IPS DF 6.9 (cell line): ENCODE results near the gene ANKMY1.
A peak's percentile ranks its signal among the peaks of the same experiment; 100 is the strongest.

Experiments
- DNase-seq: peaks from one replicate; pipeline ENCODE4 v3.0.0-alpha.2; 2013; ENCODE audit warnings: low read depth, low spot score
- H3K27ac ChIP-seq: one replicate; pipeline ENCODE4 v1.5.1; 2013; ENCODE audit warnings: low read length, control low read depth
- H3K27me3 ChIP-seq: 2 replicates; pipeline ENCODE4 v1.6.1; 2013; ENCODE audit warnings: mild to moderate bottlenecking, low read length; ENCODE audit not compliant: control insufficient read depth, insufficient read depth
- H3K36me3 ChIP-seq: 2 replicates; pipeline ENCODE4 v1.6.1; 2013; ENCODE audit warnings: low read length; ENCODE audit not compliant: control insufficient read depth, insufficient read depth
- H3K4me1 ChIP-seq: 2 replicates; pipeline ENCODE4 v1.6.1; 2013; ENCODE audit warnings: low read length; ENCODE audit not compliant: control insufficient read depth, insufficient read depth
- H3K4me3 ChIP-seq: 2 replicates; pipeline ENCODE4 v1.5.1; 2013; ENCODE audit warnings: mild to moderate bottlenecking, low read length
- H3K9me3 ChIP-seq: 2 replicates; pipeline ENCODE4 v1.6.1; 2013; ENCODE audit warnings: low read length, inconsistent platforms; ENCODE audit not compliant: control insufficient read depth, insufficient read depth
- WGBS: extraction: QIAGEN DNeasy Blood & Tissue Kit; methylation state at CpG from one replicate; pipeline ENCODE4 v1.1.7; 2013; ENCODE audit warnings: mixed read lengths, missing lambda C conversion rate; ENCODE audit not compliant: insufficient read length, insufficient coverage; 5-methylcytosine and 5-hydroxymethylcytosine counted together

ANKMY1 gene

DNA sequence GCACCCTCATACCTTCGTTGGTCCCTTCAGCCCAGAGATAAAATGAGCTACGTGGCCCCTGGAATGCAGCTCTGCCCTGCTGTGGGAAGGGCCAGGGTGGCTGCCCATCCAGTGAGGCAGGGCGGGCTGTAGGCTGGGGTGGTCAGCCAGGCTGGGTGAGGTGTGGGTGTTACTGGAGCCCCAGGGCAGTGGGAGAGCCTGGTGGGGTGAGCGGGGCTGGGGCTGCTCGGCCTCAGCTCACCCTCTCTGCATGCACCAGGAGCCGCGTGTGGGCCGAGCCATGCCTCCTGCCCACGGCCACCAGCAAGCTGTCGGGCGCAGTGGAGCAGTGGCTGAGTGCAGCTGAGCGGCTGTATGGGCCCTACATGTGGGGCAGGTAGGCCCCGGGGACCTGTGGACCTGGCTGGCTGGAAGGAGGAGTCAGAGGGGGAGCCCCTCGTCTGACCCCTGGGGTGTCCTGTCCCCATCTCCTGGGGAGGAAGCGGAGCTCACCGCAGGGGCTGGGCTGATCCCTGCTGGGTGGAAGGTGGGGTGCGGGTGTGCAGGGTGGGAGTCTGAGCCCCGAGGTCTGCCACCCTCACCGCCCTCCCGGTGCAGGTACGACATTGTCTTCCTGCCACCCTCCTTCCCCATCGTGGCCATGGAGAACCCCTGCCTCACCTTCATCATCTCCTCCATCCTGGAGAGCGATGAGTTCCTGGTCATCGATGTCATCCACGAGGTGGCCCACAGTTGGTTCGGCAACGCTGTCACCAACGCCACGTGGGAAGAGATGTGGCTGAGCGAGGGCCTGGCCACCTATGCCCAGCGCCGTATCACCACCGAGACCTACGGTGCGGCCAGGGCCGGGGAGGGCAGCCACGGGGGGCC lies 16.0 kb upstream of the ANKMY1 start:
- Histone ChIP-seq H3K27me3 (peaks cover 7% of the 10 kb centered on the region), H3K36me3 (no peaks in the 10 kb centered on the region), H3K4me1 (peaks cover 2% of the 10 kb centered on the region), H3K9me3 (no peaks in the 10 kb centered on the region), H3K4me3 (no peak overlapping the region), H3K27ac (no peak overlapping the region)
- WGBS: no CpG with 5 or more reads among the region's 37 CpGs
- no peak for DNase-seq

DNA sequence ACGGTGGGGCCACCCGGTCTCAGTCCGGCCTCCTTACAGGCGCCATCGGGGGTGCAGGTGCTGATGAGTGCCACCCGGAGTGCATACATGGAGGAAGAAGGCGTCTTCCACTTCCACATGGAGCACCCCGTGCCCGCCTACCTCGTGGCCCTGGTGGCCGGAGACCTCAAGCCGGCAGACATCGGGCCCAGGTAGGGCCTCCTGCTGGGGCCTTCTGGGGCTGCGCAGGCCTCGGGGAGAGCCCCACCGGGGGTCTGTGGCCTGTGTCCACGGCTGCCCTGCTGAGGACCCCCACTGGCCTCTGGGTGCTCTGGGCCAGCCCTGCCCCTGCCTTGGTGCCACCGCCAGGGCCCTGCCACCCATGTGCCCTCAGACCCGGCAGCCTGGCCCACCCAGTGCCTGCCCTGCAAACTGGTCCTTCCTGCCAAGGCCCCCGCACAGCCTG lies 15.3 kb upstream of the ANKMY1 start:
- WGBS: no CpG with 5 or more reads among the region's 20 CpGs
- no peak overlapping the region for H3K4me3 ChIP-seq
- H3K4me1 ChIP-seq: peaks cover 2% of the 10 kb centered on the region
- no peaks in the 10 kb centered on the region for H3K36me3 ChIP-seq
- no peak overlapping the region for H3K27ac ChIP-seq
- DNase-seq: no peak
- H3K9me3 ChIP-seq: no peaks in the 10 kb centered on the region
- peaks cover 7% of the 10 kb centered on the region for H3K27me3 ChIP-seq

DNA sequence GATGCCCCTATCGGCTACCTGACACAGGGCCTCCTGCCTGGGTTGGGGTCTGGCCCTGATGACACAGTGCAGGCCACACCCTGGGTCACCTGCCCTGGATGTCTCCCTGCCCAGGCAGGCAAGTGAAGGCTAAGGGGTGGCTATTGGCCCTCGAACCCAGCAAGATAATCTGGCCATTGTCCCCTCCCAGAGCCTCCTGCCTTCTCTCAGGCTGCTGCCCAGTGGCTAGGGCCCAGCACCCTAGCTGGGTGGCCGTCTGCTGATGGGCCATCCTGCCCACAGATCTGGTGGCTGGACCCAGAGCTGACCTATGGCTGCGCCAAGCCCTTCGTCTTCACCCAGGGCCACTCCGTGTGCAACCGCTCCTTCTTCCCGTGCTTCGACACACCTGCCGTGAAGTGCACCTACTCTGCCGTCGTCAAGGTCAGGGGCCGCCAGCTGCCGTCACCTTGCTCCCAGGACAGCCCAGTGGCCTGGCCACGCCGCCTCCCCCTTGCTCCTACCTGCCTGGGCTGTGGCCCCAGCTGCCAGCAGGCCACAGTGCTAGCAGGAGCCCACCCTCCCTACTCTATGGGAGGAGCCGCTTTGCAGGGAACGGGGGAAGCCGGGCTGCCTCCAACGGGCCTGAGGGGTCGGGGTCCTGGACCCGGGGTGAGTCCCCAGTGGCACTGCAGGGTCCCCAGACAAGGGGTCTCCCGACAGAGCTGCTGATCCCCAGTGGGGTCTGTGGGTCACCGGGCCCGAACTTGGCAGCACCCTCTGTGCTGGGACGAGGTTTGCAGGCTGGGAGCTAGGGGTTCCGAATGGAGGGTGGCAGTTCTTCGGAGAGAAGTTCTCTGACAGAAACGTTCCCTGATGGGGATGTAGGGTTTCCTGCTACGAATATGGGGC lies 14.6 kb upstream of the ANKMY1 start:
- Histone ChIP-seq H3K36me3 (no peaks in the 10 kb centered on the region), H3K4me3 (no peak overlapping the region), H3K27ac (no peak overlapping the region), H3K4me1 (peaks cover 7% of the 10 kb centered on the region), H3K9me3 (no peaks in the 10 kb centered on the region), H3K27me3 (peaks cover 12% of the 10 kb centered on the region)
- WGBS: no CpG with 5 or more reads among the region's 30 CpGs
- DNase-seq: no peak

DNA sequence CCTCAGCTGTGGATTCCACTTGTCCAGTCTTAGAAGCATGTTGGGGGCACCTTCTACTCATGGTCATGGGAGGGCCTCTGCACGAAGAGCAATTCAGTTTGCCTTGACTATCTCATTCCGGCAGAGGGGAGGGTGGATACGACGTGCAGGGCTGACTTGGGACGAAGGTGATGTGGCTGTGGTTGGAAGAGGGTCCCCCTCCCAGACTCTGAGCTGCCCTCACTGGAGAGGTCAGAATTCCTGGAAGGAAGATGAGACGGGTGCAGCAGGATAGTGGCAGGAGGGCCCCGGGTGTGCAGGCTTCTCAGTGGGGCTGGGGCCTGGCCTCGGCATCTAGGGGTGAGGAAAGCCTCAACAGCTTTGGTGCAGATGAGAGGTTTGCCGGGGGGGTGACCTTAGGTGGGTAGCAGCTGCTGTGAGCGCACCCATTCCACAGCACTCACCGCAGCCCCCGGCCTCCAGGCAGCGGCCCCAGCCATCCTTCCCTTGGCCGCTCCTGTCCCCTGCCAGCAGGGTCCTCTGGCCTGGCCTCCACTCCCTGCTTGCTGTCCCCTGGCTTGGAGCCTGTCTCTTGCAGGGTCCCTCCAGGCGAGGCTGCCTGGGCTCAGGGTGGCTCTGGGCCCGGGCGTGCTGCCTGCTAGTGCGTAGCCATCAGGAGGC lies 13.7 kb upstream of the ANKMY1 start:
- no CpG with 5 or more reads among the region's 18 CpGs for WGBS
- H3K9me3 ChIP-seq: no peaks in the 10 kb centered on the region
- peaks cover 19% of the 10 kb centered on the region for H3K27me3 ChIP-seq
- H3K36me3 ChIP-seq: no peaks in the 10 kb centered on the region
- H3K4me3 ChIP-seq: no peak overlapping the region
- peaks cover 11% of the 10 kb centered on the region for H3K4me1 ChIP-seq
- no peak overlapping the region for H3K27ac ChIP-seq
- DNase-seq: no peak

DNA sequence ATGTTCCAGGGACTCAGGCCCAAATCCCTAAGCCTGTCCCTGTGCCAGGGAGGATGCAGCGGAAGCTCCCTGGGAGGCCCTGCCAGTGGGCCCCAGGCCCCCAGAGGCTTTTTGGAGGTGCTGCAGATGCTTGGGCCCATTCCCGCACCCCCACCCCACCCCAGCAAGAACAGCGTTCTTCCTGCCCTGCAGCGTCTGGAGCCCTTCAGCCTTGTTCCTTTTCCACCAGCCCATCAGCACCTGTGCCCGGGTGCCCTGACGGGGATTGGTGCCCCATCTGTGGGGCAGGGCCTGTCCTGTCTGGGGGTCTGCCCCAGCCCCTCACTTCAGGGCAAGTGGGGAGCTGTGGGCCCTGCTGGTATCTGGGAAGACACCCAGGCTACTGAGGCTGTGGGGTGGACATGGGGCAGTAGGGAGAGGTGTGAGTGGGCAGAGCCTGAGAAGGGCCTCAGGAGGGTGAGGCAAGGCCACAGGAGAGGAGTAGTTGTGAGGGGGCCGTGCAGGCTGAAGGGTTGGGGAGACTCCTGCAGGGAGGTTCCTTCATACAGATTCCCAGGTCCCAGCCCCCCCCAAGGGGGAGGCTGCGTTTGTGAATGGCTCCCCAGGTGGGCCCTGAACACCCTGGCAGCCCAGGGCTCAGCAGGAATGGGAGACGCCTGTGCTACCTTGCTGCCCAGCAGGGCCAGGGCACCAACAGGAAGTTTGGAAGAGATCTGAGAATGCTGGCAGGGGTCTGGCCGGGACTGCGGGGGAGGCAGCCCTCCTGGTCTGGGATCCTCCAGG lies 12.9 kb upstream of the ANKMY1 start:
- H3K27ac ChIP-seq: no peak overlapping the region
- no CpG with 5 or more reads among the region's 11 CpGs for WGBS
- H3K27me3 ChIP-seq: peaks cover 19% of the 10 kb centered on the region
- DNase-seq: no peak
- no peaks in the 10 kb centered on the region for H3K9me3 ChIP-seq
- H3K4me1 ChIP-seq: peaks cover 15% of the 10 kb centered on the region
- no peaks in the 10 kb centered on the region for H3K36me3 ChIP-seq
- H3K4me3 ChIP-seq: no peak overlapping the region

DNA sequence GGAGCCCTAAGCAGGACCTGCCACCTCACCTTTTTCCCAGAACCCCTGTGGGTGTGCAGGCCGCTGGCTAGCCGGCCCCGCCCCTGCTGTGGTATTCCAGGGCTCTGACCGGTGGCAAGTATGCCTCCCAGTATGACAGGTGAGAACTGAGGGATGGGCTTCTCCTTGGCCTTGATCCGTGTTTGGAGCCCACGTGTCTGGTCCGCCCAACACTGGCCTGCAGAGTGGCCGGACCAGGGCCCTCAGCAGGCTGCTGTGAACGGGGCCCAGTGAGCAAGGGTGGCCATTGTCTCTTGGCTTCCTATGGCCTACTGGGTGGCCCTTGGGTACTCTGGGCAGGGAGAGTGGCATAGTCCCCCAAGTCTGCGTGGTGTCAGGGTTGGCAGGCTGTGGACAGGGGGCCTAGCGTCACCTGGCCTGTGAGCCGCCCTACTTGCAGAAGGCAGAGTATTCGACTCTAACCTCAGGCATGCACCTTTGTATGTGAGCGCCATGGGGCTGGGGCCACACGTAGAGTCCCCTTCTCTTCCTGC lies 12.3 kb upstream of the ANKMY1 start:
- H3K9me3 ChIP-seq: no peaks in the 10 kb centered on the region
- peaks cover 17% of the 10 kb centered on the region for H3K4me1 ChIP-seq
- DNase-seq: no peak
- no peak overlapping the region for H3K27ac ChIP-seq
- H3K27me3 ChIP-seq: peaks cover 19% of the 10 kb centered on the region
- no peaks in the 10 kb centered on the region for H3K36me3 ChIP-seq
- no CpG with 5 or more reads among the region's 15 CpGs for WGBS
- no peak overlapping the region for H3K4me3 ChIP-seq

DNA sequence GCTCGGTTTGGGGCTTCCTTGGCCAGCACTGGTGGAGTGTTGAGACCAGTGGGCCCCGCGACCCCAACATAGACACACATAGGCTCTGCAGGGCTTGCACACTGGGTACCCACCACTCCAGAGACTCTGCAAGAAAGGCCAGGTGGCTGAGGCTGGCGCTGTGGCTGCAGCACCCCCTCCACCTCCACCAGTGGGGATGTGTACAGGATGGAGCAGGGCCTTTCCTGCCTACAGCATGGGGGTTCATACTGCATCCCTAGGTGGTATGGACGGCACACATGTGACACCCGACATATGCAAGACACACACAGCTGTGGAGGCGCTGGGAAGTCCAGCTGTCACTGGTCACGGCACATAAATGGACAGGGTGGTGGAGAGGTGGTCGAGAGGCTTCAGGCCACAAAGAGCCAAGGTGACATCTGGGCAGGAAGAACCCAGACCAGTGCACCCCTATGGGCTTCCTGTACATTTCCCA lies 11.8 kb upstream of the ANKMY1 start:
- Histone ChIP-seq H3K27ac (no peak overlapping the region), H3K36me3 (no peaks in the 10 kb centered on the region), H3K27me3 (peaks cover 19% of the 10 kb centered on the region), H3K4me3 (no peak overlapping the region), H3K4me1 (peaks cover 17% of the 10 kb centered on the region), H3K9me3 (no peaks in the 10 kb centered on the region)
- no CpG with 5 or more reads among the region's 9 CpGs for WGBS
- DNase-seq: no peak

DNA sequence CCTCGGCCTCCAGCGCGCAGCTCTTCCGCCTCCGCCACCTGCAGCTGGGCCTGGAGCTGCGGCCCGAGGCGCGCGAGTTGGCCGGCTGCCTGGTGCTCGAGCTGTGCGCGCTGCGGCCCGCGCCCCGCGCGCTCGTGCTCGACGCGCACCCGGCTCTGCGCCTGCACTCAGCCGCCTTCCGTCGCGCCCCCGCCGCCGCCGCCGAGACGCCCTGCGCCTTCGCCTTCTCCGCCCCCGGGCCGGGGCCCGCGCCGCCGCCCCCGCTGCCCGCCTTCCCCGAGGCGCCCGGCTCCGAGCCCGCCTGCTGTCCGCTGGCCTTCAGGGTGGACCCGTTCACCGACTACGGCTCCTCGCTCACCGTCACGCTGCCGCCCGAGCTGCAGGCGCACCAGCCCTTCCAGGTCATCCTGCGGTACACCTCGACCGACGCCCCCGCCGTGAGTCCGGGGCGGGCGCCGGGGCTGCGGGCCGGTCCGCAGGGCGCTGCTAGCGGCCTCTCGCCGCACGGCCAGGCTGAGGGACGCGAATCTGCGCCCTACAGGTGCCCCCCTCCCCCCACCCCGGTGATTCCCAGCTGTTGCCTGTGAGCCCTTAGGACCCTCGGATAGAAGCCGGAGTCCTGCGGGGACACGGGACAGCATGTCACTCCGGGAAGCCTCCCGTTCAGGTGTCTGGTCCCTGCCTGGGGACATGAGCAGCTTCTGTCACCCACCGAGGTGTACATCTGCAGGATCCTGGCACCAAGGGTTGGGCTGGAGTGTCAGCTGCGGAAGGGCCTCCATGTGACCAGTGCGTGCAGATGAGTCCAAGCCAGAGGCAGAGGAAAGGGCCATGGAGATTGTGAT lies 11.1 kb upstream of the ANKMY1 start:
- peaks cover 19% of the 10 kb centered on the region for H3K27me3 ChIP-seq
- DNase-seq: no peak
- H3K4me3 ChIP-seq: peak overlapping the region; percentile 60; the same call in 1 of the 2 replicates
- no peaks in the 10 kb centered on the region for H3K36me3 ChIP-seq
- H3K9me3 ChIP-seq: no peaks in the 10 kb centered on the region
- H3K4me1 ChIP-seq: peaks cover 17% of the 10 kb centered on the region
- no peak overlapping the region for H3K27ac ChIP-seq
- WGBS: no CpG with 5 or more reads among the region's 93 CpGs
